ENCODE results near the gene RAB3C. TPM values are rescaled to one million over a fixed set of nuclear protein-coding genes. Genes with fewer than 3 reads are reported as not detected.

Gene RAB3C
- total RNA-seq, 1 donor from 2014 or later: 3.8 TPM

DNA sequence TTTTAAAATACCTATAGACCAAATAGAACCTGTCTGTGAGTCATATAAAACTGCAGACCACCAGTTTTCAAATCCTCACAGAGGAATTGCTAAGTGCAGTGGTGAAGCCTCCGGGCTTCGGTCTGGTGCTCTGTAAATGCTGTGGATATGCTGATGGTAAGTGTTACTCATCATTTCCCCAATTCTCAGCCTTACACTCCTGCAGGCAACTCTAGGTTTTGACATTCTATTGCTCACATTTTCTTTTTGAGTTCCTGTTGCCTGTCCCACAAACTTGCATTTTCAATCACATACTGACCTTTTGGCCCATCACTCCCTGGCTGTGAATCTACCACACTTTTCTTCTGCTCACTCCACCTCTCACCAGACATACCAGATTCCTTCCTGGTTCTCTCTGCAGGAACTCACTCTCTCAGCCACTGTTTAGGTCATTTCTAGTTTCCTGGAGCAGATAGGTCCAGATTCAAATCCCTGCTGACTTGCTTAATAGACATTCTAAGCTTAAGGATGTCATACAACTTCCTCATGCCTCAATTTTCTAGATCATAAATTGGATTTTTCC is 192.9 kb downstream of the RAB3C start:
- H3K27ac ChIP-seq: no peak overlapping the region
- H4K20me1 ChIP-seq (ENCODE audit: low read depth): no peaks in the 10 kb centered on the region
- no peak overlapping the region for H3K4me2 ChIP-seq
- TF ChIP-seq EZH2phosphoT487 (IDR thresholded peaks at IDR 0.05): no peak
- TF ChIP-seq EZH2 (IDR thresholded peaks at IDR 0.05): no peak
- TF ChIP-seq, protein P1, sequence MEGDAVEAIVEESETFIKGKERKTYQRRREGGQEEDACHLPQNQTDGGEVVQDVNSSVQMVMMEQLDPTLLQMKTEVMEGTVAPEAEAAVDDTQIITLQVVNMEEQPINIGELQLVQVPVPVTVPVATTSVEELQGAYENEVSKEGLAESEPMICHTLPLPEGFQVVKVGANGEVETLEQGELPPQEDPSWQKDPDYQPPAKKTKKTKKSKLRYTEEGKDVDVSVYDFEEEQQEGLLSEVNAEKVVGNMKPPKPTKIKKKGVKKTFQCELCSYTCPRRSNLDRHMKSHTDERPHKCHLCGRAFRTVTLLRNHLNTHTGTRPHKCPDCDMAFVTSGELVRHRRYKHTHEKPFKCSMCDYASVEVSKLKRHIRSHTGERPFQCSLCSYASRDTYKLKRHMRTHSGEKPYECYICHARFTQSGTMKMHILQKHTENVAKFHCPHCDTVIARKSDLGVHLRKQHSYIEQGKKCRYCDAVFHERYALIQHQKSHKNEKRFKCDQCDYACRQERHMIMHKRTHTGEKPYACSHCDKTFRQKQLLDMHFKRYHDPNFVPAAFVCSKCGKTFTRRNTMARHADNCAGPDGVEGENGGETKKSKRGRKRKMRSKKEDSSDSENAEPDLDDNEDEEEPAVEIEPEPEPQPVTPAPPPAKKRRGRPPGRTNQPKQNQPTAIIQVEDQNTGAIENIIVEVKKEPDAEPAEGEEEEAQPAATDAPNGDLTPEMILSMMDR (IDR thresholded peaks at IDR 0.05): no peak
- no peaks in the 10 kb centered on the region for H3K36me3 ChIP-seq
- H3K79me2 ChIP-seq (ENCODE audit: low read depth): no peaks in the 10 kb centered on the region
- no peaks in the 10 kb centered on the region for H3K4me1 ChIP-seq
- no peaks in the 10 kb centered on the region for H3K36me3 Mint-ChIP-seq
- peaks cover 7% of the 10 kb centered on the region for H3K4me1 Mint-ChIP-seq
- no peak for DNase-seq (ENCODE audit: low spot score)
- H3K4me3 Mint-ChIP-seq: no peak overlapping the region
- H3K9me3 Mint-ChIP-seq: no peaks in the 10 kb centered on the region
- H3K9ac ChIP-seq: no peak overlapping the region
- no peaks in the 10 kb centered on the region for H3K9me3 ChIP-seq (ENCODE audit: low read depth)
- no peak overlapping the region for H2AFZ ChIP-seq (replicated peaks)
- H3K27me3 ChIP-seq: no peaks in the 10 kb centered on the region
- H3F3A ChIP-seq (ENCODE audit: low read depth): no peaks in the 10 kb centered on the region
- H3K27ac Mint-ChIP-seq: peak overlapping the region; percentile 4
- no peaks in the 10 kb centered on the region for H3K27me3 Mint-ChIP-seq (ENCODE audit: insufficient read depth, low read depth)
- no peak overlapping the region for H3K4me3 ChIP-seq

DNA sequence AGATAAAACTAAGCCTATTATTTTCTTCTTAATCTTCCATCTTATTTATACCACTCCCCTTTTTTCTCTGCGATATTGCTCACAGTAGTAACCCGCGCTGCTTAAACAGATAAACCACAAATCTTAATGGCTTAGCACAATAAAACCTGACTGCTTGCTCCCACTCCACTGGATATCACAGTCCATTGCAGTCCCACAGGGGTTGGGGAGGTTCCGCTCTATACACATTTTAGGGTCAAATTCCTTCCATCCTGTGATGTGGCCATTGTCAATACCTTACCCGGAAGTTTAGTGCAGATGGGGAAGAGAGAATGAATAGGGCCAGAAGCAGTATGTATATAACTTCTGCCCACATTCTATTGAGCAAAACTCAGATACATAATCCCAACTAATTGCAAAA is 193.7 kb downstream of the RAB3C start:
- Histone ChIP-seq H3K4me3 (no peak overlapping the region), H4K20me1 (ENCODE audit: low read depth) (no peaks in the 10 kb centered on the region), H3K9me3 (ENCODE audit: low read depth) (no peaks in the 10 kb centered on the region), H3K4me2 (no peak overlapping the region), H3K4me1 (no peaks in the 10 kb centered on the region), H3F3A (ENCODE audit: low read depth) (no peaks in the 10 kb centered on the region), H3K27me3 (no peaks in the 10 kb centered on the region), H3K9ac (no peak overlapping the region), H3K36me3 (no peaks in the 10 kb centered on the region), H3K79me2 (ENCODE audit: low read depth) (no peaks in the 10 kb centered on the region), H2AFZ (replicated peaks) (no peak overlapping the region), H3K27ac (no peak overlapping the region)
- H3K27me3 Mint-ChIP-seq (ENCODE audit: insufficient read depth, low read depth): no peaks in the 10 kb centered on the region
- no peak for DNase-seq (ENCODE audit: low spot score)
- H3K36me3 Mint-ChIP-seq: no peaks in the 10 kb centered on the region
- H3K9me3 Mint-ChIP-seq: no peaks in the 10 kb centered on the region
- H3K4me3 Mint-ChIP-seq: no peak overlapping the region
- H3K27ac Mint-ChIP-seq: no peak overlapping the region
- peaks cover 7% of the 10 kb centered on the region for H3K4me1 Mint-ChIP-seq
- TF ChIP-seq EZH2phosphoT487 (IDR thresholded peaks at IDR 0.05): no peak
- no peak for TF ChIP-seq EZH2 (IDR thresholded peaks at IDR 0.05)
- TF ChIP-seq, protein P1 (IDR thresholded peaks at IDR 0.05): no peak

DNA sequence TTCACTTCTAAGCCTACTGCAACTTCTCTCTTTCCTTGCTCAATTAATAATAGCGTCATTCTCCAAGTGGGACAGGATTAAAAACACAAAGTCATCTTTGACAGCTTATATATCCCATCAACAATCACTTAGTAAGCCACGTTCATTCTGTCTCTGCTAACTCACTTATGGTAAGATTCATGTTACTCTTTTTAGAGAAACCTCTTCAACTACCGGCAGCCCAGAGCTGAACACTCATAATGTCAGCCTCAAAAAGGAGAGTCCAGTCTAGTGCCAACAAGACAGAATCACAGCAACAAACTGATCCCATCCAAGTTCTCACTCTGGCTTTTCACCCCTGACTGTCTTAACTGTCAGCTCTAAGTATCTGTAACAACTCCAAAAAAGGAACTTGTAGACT is 196.0 kb downstream of the RAB3C start:
- Histone ChIP-seq H4K20me1 (ENCODE audit: low read depth) (no peaks in the 10 kb centered on the region), H3K27me3 (no peaks in the 10 kb centered on the region), H3K27ac (no peak overlapping the region), H3K9ac (no peak overlapping the region), H3F3A (ENCODE audit: low read depth) (no peaks in the 10 kb centered on the region), H3K79me2 (ENCODE audit: low read depth) (no peaks in the 10 kb centered on the region), H3K4me2 (no peak overlapping the region), H2AFZ (replicated peaks) (no peak overlapping the region), H3K9me3 (ENCODE audit: low read depth) (no peaks in the 10 kb centered on the region), H3K36me3 (no peaks in the 10 kb centered on the region), H3K4me1 (no peaks in the 10 kb centered on the region), H3K4me3 (no peak overlapping the region)
- Mint-ChIP-seq H3K9me3 (no peaks in the 10 kb centered on the region), H3K4me3 (no peak overlapping the region), H3K36me3 (no peaks in the 10 kb centered on the region), H3K27ac (no peak overlapping the region), H3K4me1 (peaks cover 7% of the 10 kb centered on the region), H3K27me3 (ENCODE audit: insufficient read depth, low read depth) (no peaks in the 10 kb centered on the region)
- no peak for DNase-seq (ENCODE audit: low spot score)
- TF ChIP-seq, protein P1 (IDR thresholded peaks at IDR 0.05): no peak
- TF ChIP-seq EZH2phosphoT487 (IDR thresholded peaks at IDR 0.05): no peak
- no peak for TF ChIP-seq EZH2 (IDR thresholded peaks at IDR 0.05)

Measured in neural progenitor cell (in vitro differentiated cells).